Kidney epithelial cell (primary cell): ENCODE measurements around the gene ACTG1. TPM values are rescaled to one million over a fixed set of nuclear protein-coding genes. Genes with fewer than 3 reads are reported as not detected.
"Not testable (repeated sequence)": the region's sequence is repeated elsewhere in the genome, so short reads cannot be mapped to it uniquely, and the experiment has no call there.

ENCODE experiments used
- DNase-seq: peaks from one replicate; pipeline ENCODE4 v3.0.0-alpha.2; 2010; ENCODE audit warnings: low read depth
- H3K27me3 ChIP-seq: 2 replicates; pipeline ENCODE4 v1.6.0; 2011; ENCODE audit warnings: low read length; ENCODE audit not compliant: control insufficient read depth, insufficient read depth
- H3K36me3 ChIP-seq: 2 replicates; pipeline ENCODE4 v1.5.1; 2011; ENCODE audit warnings: low read length; ENCODE audit not compliant: control insufficient read depth, insufficient read depth
- H3K4me3 ChIP-seq: 2 replicates; pipeline ENCODE4 v1.5.1; 2011; ENCODE audit warnings: low read depth, mild to moderate bottlenecking, control low read depth, low read length
- CTCF ChIP-seq: IDR thresholded peaks from 2 replicates; pipeline ENCODE4 v1.5.1; 2011; ENCODE audit warnings: mild to moderate bottlenecking, moderate library complexity, low read length, control low read depth, inconsistent platforms; ENCODE audit not compliant: insufficient read depth, poor library complexity, severe bottlenecking
- total RNA-seq: library from RNA; depleted of rRNA; stranded (reverse); fragments of >200 nt; gene quantifications from 2 replicates; pipeline ENCODE4 v1.2.3, GENCODE V29; 2015

The ACTG1 gene
- total RNA-seq, 1 donor from 2014 or later, result 9,424 TPM

- Histone ChIP-seq H3K4me3 (no peak overlapping the region), H3K27me3 (peaks cover 37% of the 10 kb centered on the region), H3K36me3 (no peaks in the 10 kb centered on the region)
- DNase-seq, result no peak
- TF ChIP-seq CTCF, result no peak
These were observed 23.1 kb upstream of the ACTG1 start for GRCh38 chr17:81535480-81536298.

- no peaks in the 10 kb centered on the region for H3K36me3 ChIP-seq
- H3K27me3 ChIP-seq, result peaks cover 40% of the 10 kb centered on the region
- DNase-seq, result no peak
- no peak for TF ChIP-seq CTCF
- H3K4me3 ChIP-seq, result no peak overlapping the region
These were observed 22.4 kb upstream of the ACTG1 start for GRCh38 chr17:81535007-81535328.

- TF ChIP-seq CTCF, result no peak
- DNase-seq, result no peak
- no peak overlapping the region for H3K4me3 ChIP-seq
- peaks cover 44% of the 10 kb centered on the region for H3K27me3 ChIP-seq
- H3K36me3 ChIP-seq, result no peaks in the 10 kb centered on the region
These were observed 21.8 kb upstream of the ACTG1 start for GRCh38 chr17:81534157-81535006.

GRCh38 chr17:81533339-81534141 is 20.9 kb upstream of the ACTG1 start:
- no peak for DNase-seq
- H3K27me3 ChIP-seq, result peaks cover 52% of the 10 kb centered on the region
- no peaks in the 10 kb centered on the region for H3K36me3 ChIP-seq
- H3K4me3 ChIP-seq, result no peak overlapping the region
- TF ChIP-seq CTCF, result no peak

GRCh38 chr17:81532490-81533287 is 20.1 kb upstream of the ACTG1 start:
- no peaks in the 10 kb centered on the region for H3K36me3 ChIP-seq
- H3K4me3 ChIP-seq, result no peak overlapping the region
- H3K27me3 ChIP-seq, result peaks cover 60% of the 10 kb centered on the region
- DNase-seq, result no peak
- TF ChIP-seq CTCF, result no peak

DNA sequence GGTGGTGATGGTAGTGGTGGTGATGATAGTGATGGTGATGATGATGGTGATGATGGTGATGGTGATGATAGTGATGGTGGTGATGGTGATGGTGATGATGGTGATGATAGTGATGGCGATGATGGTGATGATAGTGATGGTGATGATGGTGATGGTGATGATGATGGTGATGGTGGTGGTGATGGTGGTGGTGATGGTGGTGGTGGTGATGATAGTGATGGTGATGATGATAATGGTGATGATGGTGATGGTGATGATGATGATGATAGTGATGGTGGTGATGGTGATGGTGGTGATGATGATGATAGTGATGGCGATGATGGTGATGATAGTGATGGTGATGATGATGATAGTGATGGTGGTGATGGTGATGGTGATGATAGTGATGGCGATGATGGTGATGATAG is 19.4 kb upstream of the ACTG1 start:
- H3K36me3 ChIP-seq, DNase-seq, H3K4me3 ChIP-seq: not testable (repeated sequence)
- peaks cover 62% of the 10 kb centered on the region for H3K27me3 ChIP-seq

DNA sequence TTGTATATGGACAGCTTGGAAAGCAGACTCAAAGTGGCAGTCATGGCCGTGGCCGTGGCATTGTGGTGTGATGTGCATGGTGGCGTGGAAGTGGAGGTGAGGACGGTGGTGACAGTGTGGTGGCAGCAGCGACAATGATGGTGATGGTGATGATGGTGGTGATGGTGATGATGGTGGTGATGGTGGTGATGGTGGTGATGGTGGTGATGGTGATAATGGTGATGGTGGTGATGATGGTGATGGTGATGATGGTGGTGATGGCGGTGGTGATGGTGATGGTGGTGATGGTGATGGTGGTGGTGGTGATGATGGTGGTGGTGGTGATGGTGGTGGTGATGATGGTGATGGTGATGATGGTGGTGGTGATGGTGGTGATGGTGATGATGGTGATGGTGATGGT is 18.4 kb upstream of the ACTG1 start:
- H3K36me3 ChIP-seq, DNase-seq, H3K4me3 ChIP-seq: not testable (repeated sequence)
- H3K27me3 ChIP-seq, result peaks cover 58% of the 10 kb centered on the region
